Activated CD4-positive, alpha-beta T cell treated with anti-CD3 and anti-CD28 coated beads, Interleukin-2, amount 50 U/mL, for 24 hours (primary cell): ENCODE data around the gene OLFM2.
"Not testable (repeated sequence)": the region's sequence is repeated elsewhere in the genome, so short reads cannot be mapped to it uniquely, and the experiment has no call there.

Experiments used
- DNase-seq, 2 donors: peaks; one replicate each; pipeline ENCODE4 v3.0.0-alpha.2; 2020; ENCODE audit warnings: low read depth in 1 of 2, low spot score in 1 of 2

The OLFM2 gene

DNA sequence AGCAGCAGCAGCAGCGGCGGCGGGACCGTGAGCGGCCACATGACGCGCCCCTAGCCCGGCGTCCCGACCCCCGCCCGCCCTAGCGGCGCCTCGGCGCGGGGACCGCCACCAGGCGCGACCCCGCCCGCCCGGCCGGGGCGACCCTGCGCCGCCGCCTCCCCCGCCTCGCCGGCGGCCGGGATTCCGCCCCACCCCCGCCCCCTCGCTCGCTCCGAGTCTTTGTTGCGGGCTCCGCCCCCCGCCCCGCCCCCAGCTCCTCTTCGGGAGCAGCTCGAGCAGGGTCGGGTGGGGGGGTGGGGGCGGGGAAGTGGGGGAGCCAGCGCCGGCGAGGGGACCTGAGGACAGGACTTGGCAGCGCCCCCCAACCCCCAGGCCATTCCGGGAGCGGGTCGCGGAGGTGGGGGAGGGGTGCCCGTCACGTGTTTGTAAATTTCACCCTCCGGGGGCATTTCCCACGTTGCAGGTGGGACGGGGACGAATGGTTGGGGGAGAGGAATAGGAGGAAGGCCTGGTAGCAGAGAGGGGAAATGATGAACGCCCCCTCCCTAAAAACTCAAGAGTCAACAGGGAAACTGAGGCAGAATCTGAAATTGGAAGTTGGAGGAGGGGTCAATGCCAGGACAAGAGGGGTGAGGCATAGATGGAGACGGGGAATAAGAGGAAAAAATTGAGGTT lies at the start of gene OLFM2:
Gene OLFM2 (minus strand): TSS at position 190 of the 675 bp plus-strand sequence. CDS start 149 bp downstream, at position 41.
- no peak for DNase-seq

DNA sequence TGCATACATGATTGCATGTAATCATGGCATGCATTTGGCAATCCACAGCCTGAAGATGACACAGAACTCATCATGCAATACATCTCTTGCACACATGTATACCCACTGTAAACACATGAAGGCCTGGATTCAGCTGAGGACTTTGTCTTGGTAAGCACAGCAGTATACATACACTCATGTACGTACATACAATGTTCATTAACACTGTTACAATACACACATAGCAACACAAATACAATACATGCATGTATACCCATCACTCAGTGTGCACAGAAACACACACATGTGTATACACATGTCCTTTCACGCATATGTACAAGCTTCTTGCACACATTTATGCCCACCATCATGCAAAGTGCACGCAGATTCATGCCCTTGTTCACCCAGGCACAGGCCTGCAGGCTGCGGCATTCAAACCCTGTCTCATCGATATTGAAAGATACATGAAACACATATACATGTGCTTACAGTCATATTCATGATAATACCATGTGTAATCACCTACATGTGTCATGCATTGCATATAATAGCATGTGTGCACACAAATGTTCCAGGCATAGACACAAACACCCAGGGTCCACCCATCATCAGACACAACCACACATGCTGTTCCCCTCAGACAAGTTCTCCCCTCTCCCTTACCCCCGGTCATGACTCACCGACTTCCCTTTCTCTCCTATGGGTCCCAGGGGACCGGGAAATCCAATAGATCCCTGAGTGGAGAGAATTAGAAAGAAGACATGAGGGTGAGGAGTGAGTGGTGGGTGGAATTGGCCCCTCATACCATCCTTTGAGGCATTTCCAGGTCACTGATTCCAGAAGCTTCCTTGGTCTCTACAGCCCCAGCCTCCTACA lies 45.3 kb upstream of the OLFM2 start:
- no peak for DNase-seq

DNA sequence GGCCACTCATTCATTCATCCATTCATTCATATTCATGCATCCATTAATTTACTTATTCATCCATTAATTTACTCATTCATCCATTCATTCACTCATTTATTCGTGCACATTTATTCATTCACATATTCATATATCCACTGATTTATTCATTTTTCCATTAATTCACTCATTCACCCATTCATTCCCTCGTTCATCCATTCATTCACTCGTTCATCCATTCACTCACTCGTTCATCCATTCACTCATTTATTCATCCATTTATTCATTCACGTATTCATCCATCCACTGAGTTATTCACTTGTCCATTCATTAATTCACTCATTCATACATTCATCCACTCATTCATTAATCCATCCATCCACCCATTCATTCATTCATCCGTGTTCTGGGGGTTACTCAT lies 35.8 kb upstream of the OLFM2 start:
- no peak for DNase-seq

DNA sequence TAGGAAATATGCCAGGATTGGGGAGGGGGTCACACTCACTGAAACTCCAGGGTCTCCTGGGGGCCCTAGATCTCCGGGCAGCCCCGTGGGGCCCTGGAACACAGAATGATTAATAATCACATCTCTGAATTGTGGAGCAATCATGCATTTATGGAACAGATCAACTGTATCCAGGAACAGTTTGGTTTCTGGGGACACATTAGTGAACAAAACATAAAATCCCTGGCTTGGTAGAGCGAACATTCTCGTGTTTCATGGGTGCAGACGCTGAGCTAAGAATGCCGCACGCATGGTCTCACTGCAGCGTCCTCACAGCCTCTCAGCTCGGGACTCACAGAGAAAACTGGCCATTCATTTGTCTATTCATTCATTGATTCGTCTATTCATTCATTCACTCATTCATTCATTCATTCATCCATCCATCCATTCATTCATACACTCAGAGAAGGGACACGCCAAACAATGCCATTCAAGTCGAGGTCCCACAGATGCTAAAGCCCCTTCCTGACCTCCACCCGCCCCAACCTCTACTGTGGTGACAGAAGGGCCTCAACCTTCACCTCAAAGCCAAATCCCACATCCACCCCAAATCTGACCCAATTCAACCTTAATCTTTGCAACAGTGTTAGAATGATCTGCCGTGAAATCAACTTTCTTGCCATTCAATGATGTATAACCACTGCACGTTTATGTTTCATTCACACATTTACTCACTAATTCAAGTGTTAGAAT lies 35.0 kb upstream of the OLFM2 start:
- DNase-seq: no peak

DNA sequence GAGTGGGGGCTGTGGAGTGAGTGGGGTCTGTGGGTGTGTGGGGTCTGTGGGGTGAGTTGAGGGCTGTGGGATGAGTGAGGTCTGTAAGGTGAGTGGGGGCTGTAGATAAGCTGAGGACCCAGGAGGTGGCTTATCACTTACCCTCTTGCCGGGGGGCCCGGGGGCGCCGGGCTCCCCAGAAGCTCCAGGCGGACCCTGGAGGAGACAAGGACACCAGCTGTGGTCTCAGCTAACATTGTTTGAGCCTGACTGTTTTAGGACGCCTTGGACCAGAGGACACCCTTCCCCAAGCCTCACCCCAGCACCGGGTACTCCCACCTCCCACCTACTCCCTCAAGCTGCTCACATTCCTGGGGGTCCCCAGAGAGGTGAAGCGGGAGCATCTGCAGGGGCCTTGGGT lies 34.2 kb upstream of the OLFM2 start:
- DNase-seq: no peak

DNA sequence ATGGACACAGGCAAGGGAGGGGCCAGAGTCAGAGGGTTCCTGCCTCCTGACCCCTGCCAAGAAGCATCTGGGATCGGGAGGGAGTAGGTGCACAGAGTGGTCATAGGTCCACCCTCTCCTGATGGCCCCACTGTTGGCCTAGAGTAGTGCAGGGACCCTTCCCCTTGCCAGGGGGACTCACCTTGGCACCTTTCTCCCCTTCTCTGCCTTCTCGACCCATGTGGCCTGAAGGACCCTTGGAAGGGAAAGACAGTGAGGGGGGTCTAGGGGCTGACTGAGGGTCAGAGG lies 33.3 kb upstream of the OLFM2 start:
- no peak for DNase-seq

DNA sequence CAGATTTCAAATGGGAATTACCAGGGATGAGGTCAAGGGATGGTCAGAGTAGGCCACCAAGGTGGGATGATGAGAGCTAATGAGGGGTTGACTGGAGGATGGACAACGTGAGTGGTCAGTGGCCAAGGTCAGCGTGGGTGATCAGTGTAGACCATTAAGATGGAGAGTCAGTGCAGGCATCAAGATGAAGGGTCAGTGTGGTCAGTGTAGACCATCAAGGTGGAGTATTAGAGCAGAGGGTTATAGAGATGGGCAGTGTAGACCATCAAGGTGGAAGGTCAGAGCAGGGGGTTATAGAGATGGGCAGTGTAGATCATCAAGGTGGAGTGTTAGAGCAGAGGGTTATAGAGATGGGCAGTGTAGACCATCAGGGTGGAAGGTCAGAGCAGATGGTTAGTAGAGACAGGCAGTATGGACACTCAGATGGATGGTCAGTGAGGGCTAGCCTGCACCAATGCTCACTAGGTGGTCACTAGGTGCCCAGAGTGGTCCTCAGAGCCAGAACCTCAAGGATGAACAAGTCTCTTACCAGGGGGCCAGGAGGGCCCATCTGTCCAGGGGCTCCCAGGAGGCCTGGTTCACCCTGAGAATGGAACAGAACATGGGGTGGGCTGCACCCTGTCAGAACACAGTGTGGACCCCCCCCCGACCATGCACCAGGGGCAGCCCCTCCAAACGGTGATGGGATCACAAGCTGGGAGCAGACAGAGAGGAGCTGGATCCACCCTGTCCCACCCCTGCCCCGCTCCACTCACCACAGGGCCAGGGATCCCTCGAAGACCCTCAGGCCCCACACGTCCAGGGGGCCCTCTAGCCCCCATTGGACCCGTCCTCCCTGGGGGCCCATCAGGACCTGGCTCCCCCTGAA lies 32.7 kb upstream of the OLFM2 start:
- DNase-seq: no peak

DNA sequence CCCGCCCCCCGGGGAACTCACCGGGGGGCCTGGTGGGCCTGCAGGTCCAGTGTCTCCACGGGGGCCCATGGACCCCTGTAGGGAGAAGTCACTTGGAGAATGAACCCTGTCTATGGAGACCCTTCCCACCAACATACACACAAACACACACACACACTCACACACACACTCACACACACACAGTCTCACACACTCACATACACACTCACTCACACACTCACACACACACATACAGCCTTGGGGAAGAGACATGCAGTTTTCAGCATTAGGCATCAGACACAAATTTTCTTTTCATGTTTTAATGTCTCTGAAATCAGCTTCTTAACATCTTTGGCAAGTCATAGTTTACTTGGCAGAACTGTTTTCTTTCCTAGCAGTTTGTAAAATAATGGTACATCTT lies 31.0 kb upstream of the OLFM2 start:
- DNase-seq: no peak

DNA sequence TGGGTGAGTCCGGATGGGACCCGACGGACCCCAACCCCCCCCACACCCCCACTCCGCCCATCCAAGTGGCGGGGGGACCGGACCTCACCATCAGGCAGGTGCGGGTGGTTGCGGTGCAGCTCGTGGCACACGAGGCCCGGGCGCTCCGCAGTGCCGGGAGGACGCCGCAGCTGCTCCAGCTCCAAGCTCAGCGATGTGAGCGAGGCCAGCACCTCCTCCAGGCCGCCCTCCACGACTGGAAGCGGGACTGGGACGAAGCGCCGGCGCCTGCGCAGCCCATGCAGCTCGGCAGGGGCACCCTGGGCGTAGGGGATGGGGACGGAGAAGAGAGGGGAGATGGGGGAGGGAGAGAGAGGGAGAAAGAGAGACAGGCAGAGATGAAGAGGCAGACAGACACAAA lies 30.1 kb upstream of the OLFM2 start:
- DNase-seq: no peak

DNA sequence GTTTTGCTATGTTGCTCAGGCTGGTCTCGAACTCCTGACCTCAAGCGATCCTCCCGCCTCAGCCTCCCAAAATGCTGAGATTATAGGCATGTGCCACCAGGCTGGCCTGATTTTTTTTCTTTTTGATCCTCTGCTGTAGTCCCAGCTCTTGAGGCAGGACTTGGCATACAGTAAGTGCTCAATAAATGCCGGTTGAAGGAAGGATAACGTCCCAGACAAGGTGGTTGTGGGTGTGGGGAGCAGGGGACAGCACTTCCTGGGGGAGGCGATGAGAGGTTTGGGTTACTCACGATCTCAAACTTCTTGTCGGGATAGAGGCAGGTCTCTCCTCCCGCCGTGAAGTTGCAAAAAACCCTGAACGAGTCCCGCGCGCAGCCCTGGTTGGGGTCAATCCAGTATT lies 29.7 kb upstream of the OLFM2 start:
- DNase-seq: no peak

DNA sequence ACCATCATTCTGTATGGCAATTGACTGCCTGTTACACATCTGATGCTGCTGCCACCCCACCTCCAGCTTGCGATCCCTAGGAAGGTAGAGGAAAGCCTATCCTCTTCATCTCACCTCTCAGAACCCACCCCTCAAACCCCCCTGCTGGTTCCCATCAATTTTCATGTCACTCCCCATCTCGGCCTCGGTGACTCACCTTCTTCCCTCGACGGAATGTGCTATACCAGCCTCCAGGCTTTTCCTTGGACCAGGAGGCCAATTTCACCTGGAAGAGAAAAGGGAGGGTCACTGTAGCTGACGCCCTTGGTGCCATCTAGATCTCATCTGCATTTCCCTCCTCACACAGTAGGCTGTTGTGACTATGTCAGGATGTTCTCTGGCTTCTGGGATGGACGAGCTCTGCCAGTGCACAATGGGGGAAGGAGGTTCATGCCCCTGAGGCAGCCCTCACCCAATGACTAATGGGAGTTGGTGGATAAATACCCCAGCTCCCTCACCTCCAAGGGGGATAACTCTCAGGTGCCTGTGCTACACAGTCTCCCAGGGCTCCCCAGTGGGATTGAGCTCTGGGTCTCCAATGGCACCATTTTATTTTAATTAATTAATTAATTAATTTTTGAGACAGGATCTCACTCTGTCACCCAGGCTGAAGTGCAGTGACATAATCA lies 26.4 kb upstream of the OLFM2 start:
- DNase-seq: no peak

DNA sequence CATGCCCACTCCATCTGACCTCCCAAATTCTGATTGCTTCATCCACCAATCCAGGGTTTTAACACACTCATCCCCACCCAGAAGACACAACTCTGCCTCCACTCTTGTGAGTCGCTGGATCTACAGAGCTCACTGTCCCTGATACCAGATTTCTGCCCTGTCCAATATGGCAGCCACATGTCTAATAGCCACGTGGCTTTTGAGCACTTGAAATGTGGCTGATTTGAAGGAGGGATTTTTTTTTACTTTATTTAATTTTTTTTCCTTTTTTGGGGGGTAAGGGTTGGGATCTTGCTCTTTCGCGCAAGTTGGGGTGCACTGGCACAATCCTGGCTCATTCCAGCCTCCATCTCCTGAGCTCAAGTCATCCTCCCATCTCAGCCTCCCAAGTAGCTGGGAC lies 24.8 kb upstream of the OLFM2 start:
- no peak for DNase-seq

DNA sequence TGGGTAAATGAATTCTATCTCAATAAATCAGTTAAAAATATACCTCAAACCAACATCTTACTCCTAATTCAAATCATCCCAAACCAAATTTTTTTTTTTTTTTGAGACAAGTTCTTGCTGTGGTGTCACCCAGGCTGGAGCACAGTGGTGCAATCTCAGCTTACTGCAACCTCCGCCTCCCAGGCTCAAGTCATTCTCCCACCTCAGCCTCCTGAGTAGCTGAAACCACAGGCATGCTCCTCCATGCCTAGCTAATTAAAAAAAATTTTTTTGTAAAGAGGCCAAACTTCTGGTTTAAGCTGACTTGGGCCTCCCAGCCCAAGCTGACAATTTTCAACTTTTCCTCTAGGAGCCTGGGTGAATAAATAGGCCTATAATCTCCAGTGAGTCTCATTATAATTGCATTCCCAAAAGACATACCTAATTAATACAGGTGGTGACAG lies 22.1 kb upstream of the OLFM2 start:
- no peak for DNase-seq

DNA sequence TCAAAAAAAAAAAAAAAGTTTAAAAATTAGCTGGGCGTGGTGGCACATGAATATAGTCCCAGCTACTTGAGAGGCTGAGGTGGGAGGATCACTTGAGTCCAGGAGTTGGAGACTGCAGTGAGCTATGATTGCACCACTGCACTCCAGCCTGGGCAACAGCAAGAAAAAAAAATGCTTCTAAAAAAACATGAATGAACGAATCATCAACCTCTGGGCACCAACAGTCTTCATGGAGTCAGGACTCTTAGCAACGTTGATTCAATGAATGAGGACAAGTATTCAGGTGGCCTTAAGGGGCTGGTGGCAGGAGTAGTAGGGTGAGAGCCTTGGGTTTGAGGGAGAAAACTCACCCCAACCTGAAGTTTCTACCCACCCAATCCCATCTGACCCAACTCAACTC lies 20.6 kb upstream of the OLFM2 start:
- no peak for DNase-seq

DNA sequence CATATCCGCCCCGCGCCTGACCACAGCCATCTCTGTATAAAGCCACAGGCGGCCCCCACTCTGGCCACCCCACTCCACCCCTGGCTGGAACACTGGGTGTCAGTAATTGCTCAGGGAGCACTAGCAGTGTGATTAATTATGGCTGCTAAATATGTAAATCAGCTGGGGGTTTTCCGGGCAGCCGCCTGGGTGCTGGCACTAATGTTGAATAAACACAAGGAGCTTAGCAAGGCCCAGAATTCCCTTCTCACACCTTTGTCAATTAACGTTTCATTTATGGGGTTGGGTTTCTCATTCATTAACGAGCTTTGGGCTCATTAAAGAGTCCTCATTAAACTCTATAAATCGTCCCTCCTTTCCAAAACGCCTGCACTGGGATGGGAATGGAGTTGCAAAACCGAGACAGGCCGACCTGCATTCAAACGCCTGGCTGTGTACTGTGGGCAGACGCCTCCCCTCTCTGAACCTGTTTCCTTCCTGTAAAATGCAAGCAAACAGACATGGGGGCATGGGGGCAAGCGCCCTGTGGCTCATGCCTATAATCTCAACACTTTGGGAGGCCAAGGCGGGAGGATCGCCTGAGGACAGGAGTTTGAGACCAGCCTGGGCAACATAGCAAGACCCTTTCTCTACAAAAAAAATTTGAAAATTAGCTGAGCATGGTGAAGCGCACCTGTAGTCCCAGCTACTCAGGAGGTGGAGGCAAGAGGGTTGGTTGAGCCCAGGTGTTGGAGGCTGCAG lies 17.7 kb upstream of the OLFM2 start:
- DNase-seq: no peak

DNA sequence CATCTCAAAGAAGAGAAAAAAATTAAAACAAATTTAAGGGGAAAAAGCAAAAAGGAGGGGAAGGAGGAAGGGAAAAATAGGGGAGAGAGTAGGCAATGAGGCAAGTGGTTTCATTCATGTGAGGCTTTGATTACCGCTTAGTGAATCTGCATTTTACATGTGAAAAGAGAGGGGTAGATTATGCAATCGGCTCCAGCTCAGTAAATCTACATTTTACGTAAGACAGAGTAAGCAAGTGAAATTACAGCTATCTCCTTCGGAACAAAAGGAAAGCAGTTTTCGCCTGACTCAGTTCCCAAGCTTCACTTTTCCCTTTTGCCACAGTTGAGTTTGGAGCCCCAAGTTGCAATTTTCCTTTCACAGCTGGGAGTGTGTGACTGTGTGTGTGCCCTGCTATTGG lies 16.0 kb upstream of the OLFM2 start:
- DNase-seq: no peak

DNA sequence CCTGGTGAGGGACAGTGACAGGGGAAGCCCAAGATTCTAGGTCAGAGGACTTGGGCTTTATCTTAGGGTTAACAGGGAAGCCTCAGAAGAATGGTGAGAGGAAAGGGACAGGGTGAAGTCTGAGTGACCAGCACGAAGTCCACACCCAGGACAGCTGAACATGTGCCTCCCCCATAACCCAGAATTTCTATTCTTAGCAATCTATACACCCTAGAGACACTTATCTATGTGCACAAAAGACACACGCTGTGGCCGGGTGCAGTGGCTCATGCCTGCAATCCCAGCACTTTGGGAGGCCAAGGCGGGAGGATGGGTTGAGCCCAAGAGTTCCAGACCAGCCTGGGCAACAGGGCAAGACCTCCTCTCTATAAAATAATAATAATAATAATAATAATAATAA lies 11.1 kb upstream of the OLFM2 start:
- DNase-seq: no peak

DNA sequence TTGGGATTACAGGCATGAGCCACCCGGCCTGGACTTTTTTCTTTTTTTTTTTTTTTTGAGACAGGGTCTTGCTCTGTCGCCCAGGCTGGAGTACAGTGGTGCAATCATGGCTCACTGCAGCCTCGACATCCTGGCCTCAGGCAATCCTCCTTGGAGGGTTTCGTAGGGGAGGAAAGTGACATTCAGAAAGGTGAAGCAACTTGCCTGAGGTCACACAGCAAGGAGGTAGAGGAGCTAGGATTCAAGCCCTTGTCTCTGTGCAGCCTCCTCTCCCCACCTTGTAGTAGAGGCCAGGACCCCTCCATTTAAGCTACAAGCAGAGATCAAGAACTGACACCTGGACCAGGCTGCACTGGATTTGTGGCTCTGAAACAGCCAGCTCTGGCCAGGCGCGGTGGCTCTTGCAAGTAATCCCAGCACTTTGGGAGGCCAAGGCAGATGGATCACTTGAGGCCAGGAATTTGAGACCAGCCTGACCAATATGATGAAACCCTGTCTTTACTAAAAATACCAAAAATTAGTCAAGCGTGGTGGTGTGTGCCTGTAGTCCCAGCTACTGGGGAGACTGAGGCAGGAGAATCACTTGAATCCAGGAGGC lies 10.3 kb upstream of the OLFM2 start:
- DNase-seq: not testable (repeated sequence)

DNA sequence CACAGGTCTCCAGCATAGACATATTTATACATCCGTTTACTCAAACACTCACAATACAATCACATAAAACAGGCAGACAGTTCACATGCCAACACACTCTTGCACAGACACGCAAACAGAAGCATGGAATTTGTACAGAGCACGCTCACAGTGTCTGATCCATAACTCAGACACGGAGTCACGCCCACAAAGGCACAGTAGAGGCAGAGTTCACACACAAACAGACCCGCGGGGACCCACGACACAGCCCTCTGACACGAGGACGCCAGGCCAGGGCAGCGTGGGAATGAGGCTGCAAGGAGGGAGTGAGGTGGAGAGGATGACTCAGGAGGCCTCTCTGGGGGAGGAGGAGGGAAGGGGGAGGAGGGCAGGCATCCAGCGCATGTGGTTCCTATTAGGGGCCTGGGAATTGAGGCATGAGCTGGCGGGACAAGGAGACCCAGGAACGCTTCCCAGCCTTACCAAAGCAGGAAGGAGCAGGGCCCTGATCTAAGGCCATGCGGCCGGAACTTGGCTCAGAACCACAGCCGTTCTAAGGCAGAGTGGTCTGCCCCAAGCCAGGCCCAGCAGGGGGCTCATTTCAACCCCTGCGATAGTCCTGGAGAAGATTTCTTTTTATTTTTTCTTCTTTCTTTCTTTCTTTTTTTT lies 9.1 kb upstream of the OLFM2 start:
- DNase-seq: no peak
